Kidney capillary endothelial cell (primary cell): ENCODE results near the gene RASA4.
A peak's percentile ranks its signal among the peaks of the same experiment; 100 is the strongest.
"Not testable (repeated sequence)": the region's sequence is repeated elsewhere in the genome, so short reads cannot be mapped to it uniquely, and the experiment has no call there.

Experiments
- DNase-seq: peaks from one replicate; pipeline ENCODE4 v3.0.0-alpha.2; 2018; ENCODE audit warnings: low spot score

The RASA4 gene

DNA sequence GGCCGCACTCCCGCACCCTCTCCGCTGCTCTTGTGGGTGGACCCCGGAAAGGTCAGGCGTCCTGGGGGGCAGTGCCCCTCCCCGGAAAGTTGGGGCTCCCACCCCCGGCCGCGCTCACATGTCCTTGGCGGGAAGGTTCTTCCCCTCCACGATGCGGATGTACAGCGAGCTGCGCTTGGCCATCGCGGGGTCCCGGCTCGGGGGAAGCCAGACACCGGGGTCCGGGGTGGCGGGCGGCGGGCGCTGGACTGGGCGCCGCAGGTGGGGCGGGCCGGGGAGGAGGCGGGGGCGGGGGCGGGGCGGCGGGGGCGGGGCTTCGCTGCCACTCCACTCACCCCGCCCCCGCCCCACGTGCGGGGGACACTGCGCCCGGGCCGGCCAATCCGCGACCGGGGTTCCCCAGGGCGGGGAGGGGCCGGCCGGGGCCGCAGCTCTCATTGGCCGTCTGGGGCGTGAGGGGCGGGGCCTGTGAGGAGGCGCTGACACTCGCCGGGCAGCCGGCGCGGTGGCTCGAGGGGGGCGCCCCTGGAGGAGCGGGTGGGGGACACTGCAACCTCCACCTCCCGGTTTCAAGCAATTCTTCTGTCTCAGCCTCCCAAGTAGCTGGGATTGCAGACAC, at the start of gene RASA4:
RASA4 (minus strand) TSS at position 250 of the 619 bp plus-strand sequence; CDS start at position 183, 67 bp downstream.
- not testable (repeated sequence) for DNase-seq

GRCh38 chr7:102664765-102665164, 48.2 kb upstream of the RASA4 start:
- DNase-seq: not testable (repeated sequence)

GRCh38 chr7:102649924-102650323, 33.4 kb upstream of the RASA4 start, which contains the start of gene SPDYE2B:
SPDYE2B (plus strand) TSS chr7:102650319; CDS start chr7:102652349, 2,030 bp downstream.
- not testable (repeated sequence) for DNase-seq

GRCh38 chr7:102647813-102648212, 31.3 kb upstream of the RASA4 start:
- not testable (repeated sequence) for DNase-seq

GRCh38 chr7:102643404-102643803, 26.8 kb upstream of the RASA4 start:
- not testable (repeated sequence) for DNase-seq

DNA sequence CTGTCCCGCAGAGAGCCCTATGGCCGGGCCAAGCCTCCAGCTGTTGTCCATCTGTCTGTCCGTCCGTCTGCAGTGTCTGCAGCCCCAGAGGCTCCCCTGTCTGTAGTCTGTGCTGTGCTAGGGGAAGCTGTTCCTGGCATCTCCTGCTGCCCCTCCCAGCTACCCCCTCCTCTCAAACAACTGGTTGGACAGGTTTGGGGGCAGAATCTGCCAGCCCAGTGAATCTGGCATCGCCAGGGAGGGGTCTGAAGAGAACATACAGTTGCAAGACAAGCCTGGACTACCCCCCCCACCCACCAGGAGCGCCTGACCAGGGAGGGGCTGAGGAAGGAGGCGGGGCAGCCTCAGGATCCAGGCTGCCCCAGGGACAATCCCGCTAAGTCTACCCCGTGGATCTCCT, 26.1 kb upstream of the RASA4 start, which contains the start of gene UPK3BL1:
UPK3BL1 (minus strand) TSS at position 101 of the 400 bp plus-strand sequence; CDS start at position 51, 50 bp downstream.
- not testable (repeated sequence) for DNase-seq

DNA sequence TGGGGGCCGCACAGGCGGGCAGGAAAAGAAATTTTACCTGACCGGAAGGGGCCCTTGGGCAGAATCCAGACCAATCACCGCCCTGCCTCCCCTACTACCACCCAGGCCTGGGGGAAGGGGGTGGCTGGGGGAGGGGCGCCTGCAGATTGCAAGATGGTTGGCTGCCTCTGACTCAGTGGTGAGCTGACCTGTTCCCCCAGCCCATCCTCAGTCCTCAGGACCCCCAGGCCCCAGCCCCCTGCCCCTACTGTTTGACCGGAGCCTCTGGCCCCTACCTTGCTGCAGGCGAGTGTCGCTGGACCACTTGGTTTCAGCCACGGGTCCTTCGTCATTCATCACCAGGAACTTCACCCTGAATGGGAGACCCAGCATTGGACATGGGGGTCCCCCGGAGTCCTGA, 22.3 kb upstream of the RASA4 start:
- not testable (repeated sequence) for DNase-seq

DNA sequence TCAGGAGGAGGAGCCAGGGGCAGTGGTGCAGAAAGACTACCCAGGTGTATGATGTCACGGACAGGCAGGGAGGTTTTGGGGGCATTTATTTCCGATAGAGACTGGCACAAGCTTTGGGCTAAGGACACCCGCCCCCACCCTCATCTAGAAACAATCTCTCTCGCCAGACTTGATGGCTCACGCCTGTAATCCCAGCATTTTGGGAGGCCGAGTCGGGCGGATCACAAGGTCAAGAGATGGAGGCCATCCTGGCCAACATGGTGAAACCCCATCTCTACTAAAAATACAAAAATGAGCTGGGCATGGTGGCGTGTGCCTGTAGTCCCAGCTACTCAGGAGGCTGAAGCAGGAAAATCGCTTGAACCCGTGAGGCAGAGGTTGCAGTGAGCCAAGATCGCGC, 20.4 kb upstream of the RASA4 start:
- not testable (repeated sequence) for DNase-seq

GRCh38 chr7:102635354-102635753, 18.8 kb upstream of the RASA4 start:
- DNase-seq: not testable (repeated sequence)

GRCh38 chr7:102634299-102634698, 17.7 kb upstream of the RASA4 start:
- DNase-seq: not testable (repeated sequence)

GRCh38 chr7:102630622-102631021, 14.1 kb upstream of the RASA4 start:
- not testable (repeated sequence) for DNase-seq

DNA sequence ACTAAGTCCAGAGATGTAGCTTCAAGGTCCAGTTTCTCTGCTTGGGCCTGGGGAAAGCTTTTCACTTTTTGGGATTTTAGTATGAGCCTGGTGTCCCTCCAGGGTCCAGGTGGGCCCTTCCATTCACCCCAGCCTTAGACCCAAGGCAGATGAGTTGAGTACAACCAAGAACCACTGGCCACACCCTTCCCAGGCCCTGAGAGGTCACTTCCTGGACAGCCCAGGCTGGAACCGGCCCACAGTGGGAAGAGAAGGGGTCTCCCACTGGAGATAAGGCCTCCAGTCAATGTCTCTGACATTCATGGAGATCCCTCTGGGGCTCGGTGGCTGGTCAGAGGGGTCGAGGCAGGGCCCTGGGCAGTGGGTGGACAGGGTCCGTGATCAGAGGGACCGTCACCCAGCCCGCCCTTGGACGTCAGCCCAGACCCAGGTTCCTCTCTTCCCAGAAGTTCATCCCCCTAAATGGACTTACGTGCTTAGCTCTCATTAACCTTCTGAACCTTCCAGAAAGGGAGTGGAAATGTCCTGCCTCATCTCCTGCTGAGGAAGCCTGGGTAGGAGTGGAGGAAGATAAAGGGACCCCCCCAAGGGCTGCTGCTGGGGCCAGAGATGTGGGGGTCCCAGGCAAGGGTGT, 10.8 kb upstream of the RASA4 start:
- DNase-seq: not testable (repeated sequence)

DNA sequence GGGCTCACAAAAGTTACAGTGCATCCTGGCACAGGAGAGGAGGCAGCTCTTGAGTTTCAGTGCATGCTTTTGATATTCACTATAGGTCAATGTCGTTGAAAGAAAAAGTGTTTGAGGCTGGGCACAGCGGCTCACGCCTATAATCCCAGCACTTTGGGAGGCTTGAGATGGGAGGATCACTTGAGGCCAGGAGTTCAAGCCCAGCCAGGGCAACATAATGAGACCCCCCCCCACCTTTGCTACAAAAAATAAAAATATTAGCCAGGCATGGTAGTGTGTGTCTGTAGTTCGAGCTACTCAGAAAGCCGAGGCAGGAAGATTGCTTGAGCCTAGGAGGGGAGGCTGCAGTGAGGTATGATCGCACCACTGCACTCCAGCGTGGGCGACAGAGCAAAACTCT, 1.6 kb upstream of the RASA4 start:
- DNase-seq: not testable (repeated sequence)

- DNase-seq: not testable (repeated sequence)
These were observed 626 bp downstream of the RASA4 start for GRCh38 chr7:102615930-102616329.

GRCh38 chr7:102614873-102615272, 1.7 kb downstream of the RASA4 start:
- not testable (repeated sequence) for DNase-seq

- not testable (repeated sequence) for DNase-seq
These were observed 2.2 kb downstream of the RASA4 start for GRCh38 chr7:102614346-102614697.

- DNase-seq: not testable (repeated sequence)
These were observed 2.8 kb downstream of the RASA4 start for GRCh38 chr7:102613575-102614345.

- DNase-seq: peak; percentile 4
These were observed 4.8 kb downstream of the RASA4 start for GRCh38 chr7:102611675-102612325.

DNA sequence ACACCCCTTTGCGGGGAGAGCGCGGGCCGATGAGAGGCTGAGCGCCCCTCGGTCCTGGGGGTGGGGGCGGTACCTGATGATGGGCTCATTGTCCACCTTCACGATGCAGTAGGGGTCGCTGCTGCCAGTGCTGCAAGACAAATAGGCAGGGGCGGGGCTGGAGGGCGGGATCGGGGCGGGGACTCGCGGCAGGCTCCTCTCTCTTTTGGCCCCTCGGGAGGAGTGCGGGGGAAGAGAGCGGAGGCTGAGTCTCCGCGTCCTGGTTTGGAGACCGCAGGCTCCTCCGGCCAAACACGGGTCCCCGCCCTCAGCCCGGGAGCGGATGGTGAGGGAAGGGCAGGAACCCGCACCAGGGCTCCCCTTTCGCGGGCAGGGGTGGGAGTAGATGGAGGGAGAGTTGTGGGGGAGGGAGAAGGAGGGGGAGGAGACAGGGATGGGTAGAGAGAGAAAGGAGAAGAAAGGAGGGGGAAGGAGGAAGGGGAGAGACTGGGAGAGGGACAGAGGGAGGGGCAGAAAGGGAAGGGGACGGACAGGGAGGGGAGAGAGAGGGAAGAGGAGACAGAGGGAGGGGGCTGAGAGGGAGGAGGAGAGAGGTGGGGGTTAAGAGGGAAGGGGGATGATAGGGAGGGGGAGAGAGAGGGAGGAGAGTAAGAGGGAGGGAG, 5.4 kb downstream of the RASA4 start:
- not testable (repeated sequence) for DNase-seq

DNA sequence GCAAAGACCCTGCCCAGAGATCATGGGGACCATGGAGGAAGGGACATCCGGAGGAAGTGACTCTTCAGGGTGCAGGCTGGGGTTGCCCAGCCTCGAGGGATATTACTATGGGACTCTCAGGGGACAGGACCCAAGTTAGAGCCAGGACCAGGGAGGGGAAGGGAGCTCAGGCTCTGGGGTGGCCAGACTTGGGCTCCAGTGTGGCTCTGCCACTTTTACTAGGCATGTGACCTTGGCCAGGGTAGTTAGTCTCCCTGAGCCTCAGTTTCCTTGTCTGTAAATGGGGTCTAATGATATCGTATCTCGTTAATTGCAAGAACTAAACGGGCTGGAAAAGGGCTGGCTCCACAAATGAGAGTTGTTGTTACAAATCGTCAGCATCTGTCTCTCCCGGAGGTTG, 6.1 kb downstream of the RASA4 start:
- not testable (repeated sequence) for DNase-seq

- not testable (repeated sequence) for DNase-seq
These were observed 6.8 kb downstream of the RASA4 start for GRCh38 chr7:102609734-102610133.
